MM.1S (cell line): ENCODE data around the gene WDR6.

ENCODE experiments used
- EZH2 ChIP-seq: fragments of 300-600 bp; sonication (generic); optimal IDR thresholded peaks from 2 replicates; pipeline ENCODE3; 2017; ENCODE audit warnings: low read depth, mild to moderate bottlenecking, antibody characterized with exemption, low read length, mixed read lengths
- TF ChIP-seq, protein P1 (sequence below): fragments of 300-600 bp; sonication (generic); IDR thresholded peaks from 2 replicates; pipeline ENCODE4 v1.5.1; 2016; ENCODE audit warnings: antibody characterized with exemption, low read length, mixed read lengths

GRCh38 chr3:49035281-49035680 lies 28.1 kb downstream of the WDR6 start:
- TF ChIP-seq, protein P1, sequence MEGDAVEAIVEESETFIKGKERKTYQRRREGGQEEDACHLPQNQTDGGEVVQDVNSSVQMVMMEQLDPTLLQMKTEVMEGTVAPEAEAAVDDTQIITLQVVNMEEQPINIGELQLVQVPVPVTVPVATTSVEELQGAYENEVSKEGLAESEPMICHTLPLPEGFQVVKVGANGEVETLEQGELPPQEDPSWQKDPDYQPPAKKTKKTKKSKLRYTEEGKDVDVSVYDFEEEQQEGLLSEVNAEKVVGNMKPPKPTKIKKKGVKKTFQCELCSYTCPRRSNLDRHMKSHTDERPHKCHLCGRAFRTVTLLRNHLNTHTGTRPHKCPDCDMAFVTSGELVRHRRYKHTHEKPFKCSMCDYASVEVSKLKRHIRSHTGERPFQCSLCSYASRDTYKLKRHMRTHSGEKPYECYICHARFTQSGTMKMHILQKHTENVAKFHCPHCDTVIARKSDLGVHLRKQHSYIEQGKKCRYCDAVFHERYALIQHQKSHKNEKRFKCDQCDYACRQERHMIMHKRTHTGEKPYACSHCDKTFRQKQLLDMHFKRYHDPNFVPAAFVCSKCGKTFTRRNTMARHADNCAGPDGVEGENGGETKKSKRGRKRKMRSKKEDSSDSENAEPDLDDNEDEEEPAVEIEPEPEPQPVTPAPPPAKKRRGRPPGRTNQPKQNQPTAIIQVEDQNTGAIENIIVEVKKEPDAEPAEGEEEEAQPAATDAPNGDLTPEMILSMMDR = no peak
- no peak for TF ChIP-seq EZH2
